ENCODE results near the gene PAGE2B.

Gene PAGE2B

DNA sequence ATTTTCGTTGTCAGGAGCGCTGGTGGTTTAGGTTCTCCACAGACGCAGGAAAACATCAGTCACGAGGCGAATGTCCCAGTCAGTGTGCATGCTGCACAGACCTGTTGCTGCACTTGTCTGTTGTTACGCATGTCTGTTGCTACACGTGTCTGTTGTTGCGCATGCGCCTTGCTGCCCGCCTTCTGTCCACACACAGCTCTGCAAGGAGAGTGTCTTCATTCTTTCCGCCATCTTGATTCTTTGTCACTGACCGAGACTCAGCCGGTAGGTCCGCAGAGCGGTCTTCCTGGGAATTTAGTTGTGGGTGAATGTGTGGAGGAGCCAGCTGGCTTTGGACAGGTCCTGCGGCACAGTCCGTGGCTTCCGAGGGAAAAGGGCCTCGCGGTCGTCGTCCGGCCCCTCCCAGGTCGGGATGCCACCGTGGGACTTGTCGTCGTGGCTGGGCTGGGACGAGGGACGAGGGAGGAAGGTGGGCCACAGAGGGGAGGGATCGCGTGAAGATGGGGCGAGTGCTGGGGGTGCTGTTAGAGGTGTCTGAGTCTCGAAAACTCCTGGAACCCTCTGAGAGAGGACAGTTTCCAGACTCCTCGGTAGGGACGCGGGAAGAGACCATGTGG is at the start of gene PAGE2B:
TSS of gene PAGE2B (plus strand) at position 180 of the 617 bp plus-strand sequence. CDS start 1,012 bp downstream, outside the sequence.
- H3K9ac ChIP-seq (ENCODE audit: low read depth in 1 of 2, low read length in 2 of 2) = no peak within 1 kb of the TSS
- H3K4me1 ChIP-seq (ENCODE audit: control insufficient read depth in 2 of 2, insufficient read depth in 2 of 2, low read length in 2 of 2) = no peaks in the 10 kb centered on the region
- peaks cover 0 to 4% of the 10 kb centered on the region in 2 donors for H3K27me3 ChIP-seq (ENCODE audit: control insufficient read depth in 2 of 2, insufficient read depth in 2 of 2, low read length in 2 of 2)

GRCh38 chrX:55026143-55026542 is 48.7 kb upstream of the PAGE2B start:
- Histone ChIP-seq H3K27me3 (ENCODE audit: control insufficient read depth in 2 of 2, insufficient read depth in 2 of 2, low read length in 2 of 2) (peaks cover 0 to 2% of the 10 kb centered on the region in 2 donors), H3K4me1 (ENCODE audit: control insufficient read depth in 2 of 2, insufficient read depth in 2 of 2, low read length in 2 of 2) (no peaks in the 10 kb centered on the region), H3K9me3 (ENCODE audit: control insufficient read depth in 2 of 2, low read length in 2 of 2) (no peaks in the 10 kb centered on the region), H3K4me3 (ENCODE audit: low read length in 2 of 2) (no peak overlapping the region), H3K9ac (ENCODE audit: low read depth in 1 of 2, low read length in 2 of 2) (no peak overlapping the region), H3K36me3 (ENCODE audit: control insufficient read depth in 2 of 2, insufficient read depth in 2 of 2, low read length in 2 of 2) (no peaks in the 10 kb centered on the region), H3K27ac (ENCODE audit: low read depth in 2 of 2, low read length in 2 of 2) (no peak overlapping the region)

More for the DNA sequence above, at the start of gene PAGE2B:
- Histone ChIP-seq H3K9me3 (ENCODE audit: control insufficient read depth in 2 of 2, low read length in 2 of 2) (no peaks in the 10 kb centered on the region), H3K36me3 (ENCODE audit: control insufficient read depth in 2 of 2, insufficient read depth in 2 of 2, low read length in 2 of 2) (no peaks in the 10 kb centered on the region), H3K4me3 (ENCODE audit: low read length in 2 of 2) (no peak within 1 kb of the TSS), H3K27ac (ENCODE audit: low read depth in 2 of 2, low read length in 2 of 2) (no peak within 1 kb of the TSS)

- H3K4me1 ChIP-seq (ENCODE audit: control insufficient read depth in 2 of 2, insufficient read depth in 2 of 2, low read length in 2 of 2) = no peaks in the 10 kb centered on the region
- H3K27me3 ChIP-seq (ENCODE audit: control insufficient read depth in 2 of 2, insufficient read depth in 2 of 2, low read length in 2 of 2) = peaks cover 0 to 2% of the 10 kb centered on the region in 2 donors
- H3K9ac ChIP-seq (ENCODE audit: low read depth in 1 of 2, low read length in 2 of 2) = no peak overlapping the region
- H3K4me3 ChIP-seq (ENCODE audit: low read length in 2 of 2) = no peak overlapping the region
- no peaks in the 10 kb centered on the region for H3K36me3 ChIP-seq (ENCODE audit: control insufficient read depth in 2 of 2, insufficient read depth in 2 of 2, low read length in 2 of 2)
- H3K27ac ChIP-seq (ENCODE audit: low read depth in 2 of 2, low read length in 2 of 2) = no peak overlapping the region
- H3K9me3 ChIP-seq (ENCODE audit: control insufficient read depth in 2 of 2, low read length in 2 of 2) = no peaks in the 10 kb centered on the region
These were observed 48.0 kb upstream of the PAGE2B start for GRCh38 chrX:55026840-55027239.

DNA sequence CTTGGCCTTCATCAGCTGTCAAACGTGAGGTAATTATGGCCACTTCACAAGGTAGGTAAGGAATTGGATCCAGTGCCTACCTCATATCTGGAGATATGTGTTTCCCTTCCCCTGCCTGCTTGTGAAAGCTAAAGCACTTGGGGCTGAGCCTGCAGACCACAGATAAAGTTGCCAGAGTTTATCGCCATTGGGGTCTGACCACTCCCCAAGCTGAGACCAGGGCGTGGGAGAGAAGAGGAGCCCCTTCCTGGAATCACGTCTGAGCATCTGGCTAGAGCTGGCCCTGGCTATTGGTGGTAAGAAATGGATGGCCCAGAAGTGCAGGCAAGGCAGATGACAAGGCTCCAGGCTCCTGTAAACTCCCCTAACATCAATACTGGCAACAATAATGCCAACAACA is 46.8 kb upstream of the PAGE2B start:
- Histone ChIP-seq H3K4me3 (ENCODE audit: low read length in 2 of 2) (no peak overlapping the region), H3K9ac (ENCODE audit: low read depth in 1 of 2, low read length in 2 of 2) (no peak overlapping the region), H3K36me3 (ENCODE audit: control insufficient read depth in 2 of 2, insufficient read depth in 2 of 2, low read length in 2 of 2) (no peaks in the 10 kb centered on the region), H3K9me3 (ENCODE audit: control insufficient read depth in 2 of 2, low read length in 2 of 2) (no peaks in the 10 kb centered on the region), H3K27me3 (ENCODE audit: control insufficient read depth in 2 of 2, insufficient read depth in 2 of 2, low read length in 2 of 2) (peaks cover 0 to 2% of the 10 kb centered on the region in 2 donors), H3K27ac (ENCODE audit: low read depth in 2 of 2, low read length in 2 of 2) (no peak overlapping the region), H3K4me1 (ENCODE audit: control insufficient read depth in 2 of 2, insufficient read depth in 2 of 2, low read length in 2 of 2) (no peaks in the 10 kb centered on the region)

GRCh38 chrX:55028611-55029010 is 46.2 kb upstream of the PAGE2B start:
- H3K27ac ChIP-seq (ENCODE audit: low read depth in 2 of 2, low read length in 2 of 2) = no peak overlapping the region
- H3K4me1 ChIP-seq (ENCODE audit: control insufficient read depth in 2 of 2, insufficient read depth in 2 of 2, low read length in 2 of 2) = no peaks in the 10 kb centered on the region
- no peaks in the 10 kb centered on the region for H3K36me3 ChIP-seq (ENCODE audit: control insufficient read depth in 2 of 2, insufficient read depth in 2 of 2, low read length in 2 of 2)
- no peak overlapping the region for H3K9ac ChIP-seq (ENCODE audit: low read depth in 1 of 2, low read length in 2 of 2)
- H3K27me3 ChIP-seq (ENCODE audit: control insufficient read depth in 2 of 2, insufficient read depth in 2 of 2, low read length in 2 of 2) = peaks cover 0 to 6% of the 10 kb centered on the region in 2 donors
- H3K9me3 ChIP-seq (ENCODE audit: control insufficient read depth in 2 of 2, low read length in 2 of 2) = no peaks in the 10 kb centered on the region
- H3K4me3 ChIP-seq (ENCODE audit: low read length in 2 of 2) = no peak overlapping the region

- no peaks in the 10 kb centered on the region for H3K4me1 ChIP-seq (ENCODE audit: control insufficient read depth in 2 of 2, insufficient read depth in 2 of 2, low read length in 2 of 2)
- H3K27me3 ChIP-seq (ENCODE audit: control insufficient read depth in 2 of 2, insufficient read depth in 2 of 2, low read length in 2 of 2) = peaks cover 0 to 6% of the 10 kb centered on the region in 2 donors
- no peaks in the 10 kb centered on the region for H3K9me3 ChIP-seq (ENCODE audit: control insufficient read depth in 2 of 2, low read length in 2 of 2)
- H3K4me3 ChIP-seq (ENCODE audit: low read length in 2 of 2) = no peak overlapping the region
- H3K9ac ChIP-seq (ENCODE audit: low read depth in 1 of 2, low read length in 2 of 2) = no peak overlapping the region
- no peaks in the 10 kb centered on the region for H3K36me3 ChIP-seq (ENCODE audit: control insufficient read depth in 2 of 2, insufficient read depth in 2 of 2, low read length in 2 of 2)
- H3K27ac ChIP-seq (ENCODE audit: low read depth in 2 of 2, low read length in 2 of 2) = no peak overlapping the region
These were observed 45.5 kb upstream of the PAGE2B start for GRCh38 chrX:55029291-55029690.

GRCh38 chrX:55030271-55031205 is 44.3 kb upstream of the PAGE2B start, which contains the start of gene ALAS2:
Gene ALAS2 (minus strand): TSS chrX:55030977. CDS start chrX:55026000, 4,977 bp downstream.
- Histone ChIP-seq H3K4me3 (ENCODE audit: low read length in 2 of 2) (no peak within 1 kb of the TSS), H3K4me1 (ENCODE audit: control insufficient read depth in 2 of 2, insufficient read depth in 2 of 2, low read length in 2 of 2) (no peaks in the 10 kb centered on the region), H3K9ac (ENCODE audit: low read depth in 1 of 2, low read length in 2 of 2) (no peak within 1 kb of the TSS), H3K27ac (ENCODE audit: low read depth in 2 of 2, low read length in 2 of 2) (no peak within 1 kb of the TSS), H3K9me3 (ENCODE audit: control insufficient read depth in 2 of 2, low read length in 2 of 2) (no peaks in the 10 kb centered on the region), H3K27me3 (ENCODE audit: control insufficient read depth in 2 of 2, insufficient read depth in 2 of 2, low read length in 2 of 2) (peaks cover 0 to 6% of the 10 kb centered on the region in 2 donors), H3K36me3 (ENCODE audit: control insufficient read depth in 2 of 2, insufficient read depth in 2 of 2, low read length in 2 of 2) (no peaks in the 10 kb centered on the region)

DNA sequence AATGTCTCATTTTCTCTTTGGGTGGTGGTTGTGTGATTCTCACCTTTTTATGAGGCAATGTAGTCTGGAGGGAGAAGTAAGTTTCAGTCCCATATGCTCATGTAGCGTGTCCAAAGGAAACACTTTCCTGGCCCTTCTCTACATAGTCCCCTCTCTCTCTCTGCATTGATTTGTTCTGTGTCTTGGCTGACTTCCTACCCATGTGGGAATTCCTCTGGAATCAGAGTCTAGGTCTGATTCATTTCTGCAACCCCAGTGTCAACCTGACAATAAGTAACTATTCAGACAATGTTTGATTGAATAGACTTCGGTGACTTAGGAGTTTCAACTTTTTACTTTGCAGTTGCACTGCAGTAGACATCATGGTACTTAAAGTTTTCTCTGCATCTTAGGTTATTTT is 41.4 kb upstream of the PAGE2B start:
- H3K27ac ChIP-seq (ENCODE audit: low read depth in 2 of 2, low read length in 2 of 2) = no peak overlapping the region
- peaks cover 0 to 6% of the 10 kb centered on the region in 2 donors for H3K27me3 ChIP-seq (ENCODE audit: control insufficient read depth in 2 of 2, insufficient read depth in 2 of 2, low read length in 2 of 2)
- no peak overlapping the region for H3K9ac ChIP-seq (ENCODE audit: low read depth in 1 of 2, low read length in 2 of 2)
- H3K36me3 ChIP-seq (ENCODE audit: control insufficient read depth in 2 of 2, insufficient read depth in 2 of 2, low read length in 2 of 2) = no peaks in the 10 kb centered on the region
- no peaks in the 10 kb centered on the region for H3K4me1 ChIP-seq (ENCODE audit: control insufficient read depth in 2 of 2, insufficient read depth in 2 of 2, low read length in 2 of 2)
- no peak overlapping the region for H3K4me3 ChIP-seq (ENCODE audit: low read length in 2 of 2)
- H3K9me3 ChIP-seq (ENCODE audit: control insufficient read depth in 2 of 2, low read length in 2 of 2) = no peaks in the 10 kb centered on the region

GRCh38 chrX:55039471-55039870 is 35.4 kb upstream of the PAGE2B start:
- Histone ChIP-seq H3K27me3 (ENCODE audit: control insufficient read depth in 2 of 2, insufficient read depth in 2 of 2, low read length in 2 of 2) (no peaks in the 10 kb centered on the region), H3K9ac (ENCODE audit: low read depth in 1 of 2, low read length in 2 of 2) (no peak overlapping the region), H3K36me3 (ENCODE audit: control insufficient read depth in 2 of 2, insufficient read depth in 2 of 2, low read length in 2 of 2) (no peaks in the 10 kb centered on the region), H3K27ac (ENCODE audit: low read depth in 2 of 2, low read length in 2 of 2) (no peak overlapping the region), H3K4me1 (ENCODE audit: control insufficient read depth in 2 of 2, insufficient read depth in 2 of 2, low read length in 2 of 2) (no peaks in the 10 kb centered on the region), H3K4me3 (ENCODE audit: low read length in 2 of 2) (no peak overlapping the region), H3K9me3 (ENCODE audit: control insufficient read depth in 2 of 2, low read length in 2 of 2) (no peaks in the 10 kb centered on the region)

GRCh38 chrX:55041514-55041913 is 33.3 kb upstream of the PAGE2B start:
- Histone ChIP-seq H3K36me3 (ENCODE audit: control insufficient read depth in 2 of 2, insufficient read depth in 2 of 2, low read length in 2 of 2) (no peaks in the 10 kb centered on the region), H3K4me3 (ENCODE audit: low read length in 2 of 2) (no peak overlapping the region), H3K9me3 (ENCODE audit: control insufficient read depth in 2 of 2, low read length in 2 of 2) (no peaks in the 10 kb centered on the region), H3K27ac (ENCODE audit: low read depth in 2 of 2, low read length in 2 of 2) (no peak overlapping the region), H3K27me3 (ENCODE audit: control insufficient read depth in 2 of 2, insufficient read depth in 2 of 2, low read length in 2 of 2) (no peaks in the 10 kb centered on the region), H3K4me1 (ENCODE audit: control insufficient read depth in 2 of 2, insufficient read depth in 2 of 2, low read length in 2 of 2) (no peaks in the 10 kb centered on the region), H3K9ac (ENCODE audit: low read depth in 1 of 2, low read length in 2 of 2) (no peak overlapping the region)

Measured in mucosa of rectum (tissue), 2 donors.